Activated CD4-positive, alpha-beta T cell treated with anti-CD3 and anti-CD28 coated beads, Interleukin-2, Interleukin-6, amounts not matched to agents 100 ng/mL and 50 ng/mL, durations not matched to agents 16 hours and 8 hours (primary cell): ENCODE data around the gene RNU1-3.
"Not testable (repeated sequence)": the region's sequence is repeated elsewhere in the genome, so short reads cannot be mapped to it uniquely, and the experiment has no call there.

Source experiments
- DNase-seq: peaks from one replicate; pipeline ENCODE4 v3.0.0-alpha.2; 2020

The RNU1-3 gene

GRCh38 chr1:16693449-16694307 lies 26.9 kb upstream of the RNU1-3 start:
- not testable (repeated sequence) for DNase-seq

- not testable (repeated sequence) for DNase-seq
Measured at GRCh38 chr1:16692717-16693448, 26.1 kb upstream of the RNU1-3 start.

- not testable (repeated sequence) for DNase-seq
Measured at GRCh38 chr1:16692283-16692682, 25.5 kb upstream of the RNU1-3 start.

GRCh38 chr1:16690971-16691682 lies 24.4 kb upstream of the RNU1-3 start:
- not testable (repeated sequence) for DNase-seq

GRCh38 chr1:16687132-16687800 lies 20.5 kb upstream of the RNU1-3 start:
- DNase-seq: not testable (repeated sequence)

- not testable (repeated sequence) for DNase-seq
Measured at GRCh38 chr1:16685445-16686371, 19.0 kb upstream of the RNU1-3 start.

- DNase-seq: not testable (repeated sequence)
Measured at GRCh38 chr1:16684738-16685337, 18.1 kb upstream of the RNU1-3 start.

GRCh38 chr1:16684152-16684551 lies 17.4 kb upstream of the RNU1-3 start:
- not testable (repeated sequence) for DNase-seq

GRCh38 chr1:16682803-16683202 lies 16.1 kb upstream of the RNU1-3 start:
- not testable (repeated sequence) for DNase-seq

GRCh38 chr1:16680366-16680765 lies 13.6 kb upstream of the RNU1-3 start:
- DNase-seq: not testable (repeated sequence)

- DNase-seq: peak; percentile 80
Measured at GRCh38 chr1:16677552-16678431, 11.0 kb upstream of the RNU1-3 start.

GRCh38 chr1:16676661-16677523 lies 10.1 kb upstream of the RNU1-3 start:
- DNase-seq: peak; percentile 79

- DNase-seq: not testable (repeated sequence)
Measured at GRCh38 chr1:16675118-16675510, 8.4 kb upstream of the RNU1-3 start.

- DNase-seq: not testable (repeated sequence)
Measured at GRCh38 chr1:16673976-16674375, 7.2 kb upstream of the RNU1-3 start.

GRCh38 chr1:16665836-16666235 lies 912 bp downstream of the RNU1-3 start:
- not testable (repeated sequence) for DNase-seq

- not testable (repeated sequence) for DNase-seq
Measured at GRCh38 chr1:16658234-16658633, 8.5 kb downstream of the RNU1-3 start.

GRCh38 chr1:16656981-16657683 lies 9.6 kb downstream of the RNU1-3 start:
- not testable (repeated sequence) for DNase-seq

GRCh38 chr1:16656574-16656973 lies 10.2 kb downstream of the RNU1-3 start:
- DNase-seq: not testable (repeated sequence)
